Renal cortical epithelial cell (primary cell): ENCODE results near the gene PRDM15. TPM values are rescaled to one million over a fixed set of nuclear protein-coding genes. Genes with fewer than 3 reads are reported as not detected.

Source experiments
- DNase-seq: peaks from one replicate; pipeline ENCODE4 v3.0.0-alpha.2; 2011; ENCODE audit warnings: low read depth
- total RNA-seq: library from RNA; depleted of rRNA; stranded (reverse); fragments of >200 nt; gene quantifications from 2 replicates; pipeline ENCODE4 v1.2.3, GENCODE V29; 2014

The PRDM15 gene, protein sequence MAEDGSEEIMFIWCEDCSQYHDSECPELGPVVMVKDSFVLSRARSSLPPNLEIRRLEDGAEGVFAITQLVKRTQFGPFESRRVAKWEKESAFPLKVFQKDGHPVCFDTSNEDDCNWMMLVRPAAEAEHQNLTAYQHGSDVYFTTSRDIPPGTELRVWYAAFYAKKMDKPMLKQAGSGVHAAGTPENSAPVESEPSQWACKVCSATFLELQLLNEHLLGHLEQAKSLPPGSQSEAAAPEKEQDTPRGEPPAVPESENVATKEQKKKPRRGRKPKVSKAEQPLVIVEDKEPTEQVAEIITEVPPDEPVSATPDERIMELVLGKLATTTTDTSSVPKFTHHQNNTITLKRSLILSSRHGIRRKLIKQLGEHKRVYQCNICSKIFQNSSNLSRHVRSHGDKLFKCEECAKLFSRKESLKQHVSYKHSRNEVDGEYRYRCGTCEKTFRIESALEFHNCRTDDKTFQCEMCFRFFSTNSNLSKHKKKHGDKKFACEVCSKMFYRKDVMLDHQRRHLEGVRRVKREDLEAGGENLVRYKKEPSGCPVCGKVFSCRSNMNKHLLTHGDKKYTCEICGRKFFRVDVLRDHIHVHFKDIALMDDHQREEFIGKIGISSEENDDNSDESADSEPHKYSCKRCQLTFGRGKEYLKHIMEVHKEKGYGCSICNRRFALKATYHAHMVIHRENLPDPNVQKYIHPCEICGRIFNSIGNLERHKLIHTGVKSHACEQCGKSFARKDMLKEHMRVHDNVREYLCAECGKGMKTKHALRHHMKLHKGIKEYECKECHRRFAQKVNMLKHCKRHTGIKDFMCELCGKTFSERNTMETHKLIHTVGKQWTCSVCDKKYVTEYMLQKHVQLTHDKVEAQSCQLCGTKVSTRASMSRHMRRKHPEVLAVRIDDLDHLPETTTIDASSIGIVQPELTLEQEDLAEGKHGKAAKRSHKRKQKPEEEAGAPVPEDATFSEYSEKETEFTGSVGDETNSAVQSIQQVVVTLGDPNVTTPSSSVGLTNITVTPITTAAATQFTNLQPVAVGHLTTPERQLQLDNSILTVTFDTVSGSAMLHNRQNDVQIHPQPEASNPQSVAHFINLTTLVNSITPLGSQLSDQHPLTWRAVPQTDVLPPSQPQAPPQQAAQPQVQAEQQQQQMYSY
- 2.4 and 7.8 TPM in 2 replicates for total RNA-seq

DNA sequence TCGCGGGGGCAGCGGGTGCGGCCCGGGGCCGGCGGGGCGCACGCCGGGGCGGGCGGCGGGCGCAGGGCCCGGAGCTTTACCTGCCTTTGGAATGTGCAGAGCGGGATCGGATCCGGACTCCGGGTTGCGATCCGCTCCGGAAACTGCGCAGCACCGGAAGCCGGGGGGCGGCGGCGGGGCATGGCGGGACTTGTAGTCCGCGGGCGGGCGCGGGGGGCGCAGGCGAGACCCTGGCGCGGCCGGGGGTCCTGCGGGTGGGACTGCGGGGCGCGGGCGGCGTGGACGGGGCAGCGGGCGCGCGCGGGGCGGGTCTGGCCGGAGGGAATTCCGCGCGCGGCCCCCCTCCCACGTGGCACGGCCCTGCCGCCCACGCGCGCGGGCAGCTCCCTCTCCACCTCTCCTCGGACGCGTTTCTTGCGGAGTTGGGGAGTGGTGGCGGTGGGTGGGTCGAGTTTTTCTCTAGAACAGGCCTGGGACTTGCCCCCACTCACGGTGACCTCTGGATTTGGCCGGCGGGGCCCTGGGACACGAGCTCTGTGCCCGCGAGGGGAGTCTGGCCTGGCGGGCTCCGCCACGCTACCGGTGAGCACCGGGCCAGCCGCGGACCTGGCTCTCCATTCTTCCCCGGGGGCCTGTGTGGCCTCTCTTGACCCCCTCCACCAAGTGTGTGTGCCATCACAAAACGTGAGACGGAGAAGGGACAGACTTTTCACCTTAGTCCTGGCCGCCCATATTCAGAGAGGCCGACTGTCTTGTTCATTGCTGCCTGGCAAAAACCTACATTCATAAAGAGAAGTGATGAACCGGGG, at the start of gene PRDM15:
PRDM15 (minus strand) TSS at position 155 of the 809 bp plus-strand sequence. CDS start 18,981 bp downstream, outside the sequence.
- DNase-seq = peak; percentile 28

DNA sequence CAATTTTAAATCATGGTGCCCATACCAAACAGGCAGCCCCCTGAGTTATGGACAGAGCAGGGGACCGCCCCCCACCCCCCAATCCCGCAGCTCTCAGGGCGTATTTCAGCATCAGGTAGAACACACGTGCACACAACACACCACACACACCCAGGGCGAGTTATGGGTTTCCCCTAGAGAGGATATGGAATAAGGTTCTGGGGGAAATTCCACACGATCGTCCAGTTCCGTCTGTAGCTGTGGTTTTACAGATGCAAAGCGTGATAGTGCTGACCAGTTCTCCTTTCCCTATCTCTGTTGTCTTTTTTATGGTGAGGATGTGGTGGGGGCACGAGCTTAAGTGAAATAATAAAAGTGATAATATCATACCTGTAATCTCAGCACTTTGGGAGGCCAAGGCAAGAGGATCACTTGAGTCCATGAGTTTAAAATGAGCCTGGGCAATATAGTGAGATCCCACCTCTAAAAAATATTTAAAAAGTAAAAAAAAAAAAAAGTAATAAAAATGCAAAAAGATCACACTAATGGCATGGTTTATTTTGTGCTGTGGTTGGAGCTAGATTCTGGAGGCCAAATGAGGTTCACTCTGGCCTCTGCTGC, 49.6 kb upstream of the PRDM15 start:
- no peak for DNase-seq

DNA sequence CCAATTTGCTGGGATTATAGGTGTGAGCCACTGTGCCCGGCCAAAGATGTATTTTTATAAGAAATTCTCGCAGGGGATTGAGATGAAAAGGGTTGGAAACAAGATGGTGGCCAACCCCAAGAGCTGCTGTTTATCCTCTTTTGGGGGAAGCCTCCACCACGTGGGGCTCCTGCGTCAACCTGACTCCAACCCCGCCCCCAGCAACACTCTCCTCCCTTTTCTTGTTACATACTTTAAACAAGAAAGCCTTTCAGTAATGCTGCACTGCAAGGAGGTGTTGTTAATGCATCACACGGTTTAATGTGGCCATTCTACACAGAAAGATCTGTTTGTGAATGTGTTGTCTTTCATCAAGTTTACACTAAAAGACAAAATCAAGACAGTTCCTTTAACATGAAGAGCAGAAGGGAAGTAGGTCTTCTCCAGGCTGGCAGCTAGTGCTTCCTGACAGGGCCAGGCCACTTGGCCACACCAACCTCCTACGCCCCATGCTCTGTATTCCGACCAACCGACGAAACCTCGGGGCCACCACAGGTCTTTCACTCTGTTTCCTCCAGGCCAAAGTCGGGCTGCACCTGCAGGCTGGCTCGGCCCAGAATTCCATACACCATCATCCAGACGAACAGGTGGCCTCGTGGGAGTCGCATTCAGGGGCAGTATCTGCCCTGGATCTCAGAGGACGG, 48.7 kb upstream of the PRDM15 start:
- no peak for DNase-seq

DNA sequence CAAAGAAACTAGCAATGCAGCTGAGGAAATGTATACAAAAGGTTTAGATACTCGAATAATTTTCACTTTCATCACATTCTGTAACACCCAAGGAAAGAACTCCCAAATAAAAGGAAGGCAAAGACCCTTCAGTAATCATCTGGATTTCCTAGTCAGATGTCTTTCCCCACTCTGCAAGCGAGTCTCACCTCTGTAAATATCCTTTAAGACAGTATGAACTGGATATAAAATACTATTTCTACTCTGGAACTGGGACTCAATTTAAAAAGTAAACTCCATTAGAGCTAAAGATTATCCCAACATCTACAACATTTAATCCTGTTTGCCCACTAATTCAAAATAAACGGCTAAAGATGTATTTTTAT, 47.6 kb upstream of the PRDM15 start:
- no peak for DNase-seq

DNA sequence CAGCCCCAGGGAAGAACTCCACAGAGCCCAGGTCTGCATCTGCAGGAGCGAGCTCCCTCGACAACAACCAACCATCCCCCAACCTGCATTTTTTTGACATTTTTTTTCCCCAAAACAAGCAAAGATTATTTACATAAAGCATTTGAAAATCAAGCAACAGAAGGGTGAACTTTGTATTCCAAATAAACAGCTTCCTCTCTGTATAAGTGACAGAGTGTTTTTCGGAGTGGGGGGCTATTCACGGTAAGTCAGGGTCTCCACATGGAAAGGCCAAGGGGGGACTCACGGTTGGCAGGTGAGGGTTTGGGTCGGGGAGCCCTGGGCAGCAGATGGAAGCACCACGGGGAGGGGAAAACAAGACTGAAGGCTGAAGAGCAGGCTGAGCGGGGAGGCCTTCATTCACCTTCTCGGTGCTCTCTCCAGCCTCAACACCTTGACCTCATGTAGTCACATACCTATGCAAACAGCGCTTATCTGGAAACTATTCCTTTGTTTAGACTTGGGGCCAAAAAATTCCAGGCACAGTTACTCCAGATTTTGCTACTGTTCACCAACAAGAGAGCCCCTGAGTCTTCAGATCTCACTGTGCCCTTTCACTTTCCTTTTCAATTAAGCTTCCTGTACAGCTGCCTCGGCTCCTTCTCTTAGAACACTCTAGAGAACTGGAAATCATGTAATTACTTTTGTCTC, 47.1 kb upstream of the PRDM15 start:
- peak; percentile 62 for DNase-seq

DNA sequence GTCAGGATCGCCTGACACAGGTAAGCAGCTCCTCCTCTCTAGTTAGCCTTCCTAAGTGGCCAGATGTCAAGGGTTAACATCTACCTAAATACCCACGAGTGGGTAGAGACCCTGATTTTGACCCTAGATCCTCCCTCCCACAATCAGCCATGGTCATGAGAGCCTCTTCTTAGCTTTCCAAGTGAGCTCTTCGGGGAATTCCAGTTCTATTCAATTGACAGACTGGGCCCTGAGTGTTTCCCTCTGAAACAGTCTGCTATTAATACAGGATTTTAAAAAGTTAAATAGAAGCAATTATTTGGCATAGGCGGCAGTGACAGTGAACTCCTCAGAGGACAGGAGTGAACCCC, 46.6 kb upstream of the PRDM15 start:
- no peak for DNase-seq

DNA sequence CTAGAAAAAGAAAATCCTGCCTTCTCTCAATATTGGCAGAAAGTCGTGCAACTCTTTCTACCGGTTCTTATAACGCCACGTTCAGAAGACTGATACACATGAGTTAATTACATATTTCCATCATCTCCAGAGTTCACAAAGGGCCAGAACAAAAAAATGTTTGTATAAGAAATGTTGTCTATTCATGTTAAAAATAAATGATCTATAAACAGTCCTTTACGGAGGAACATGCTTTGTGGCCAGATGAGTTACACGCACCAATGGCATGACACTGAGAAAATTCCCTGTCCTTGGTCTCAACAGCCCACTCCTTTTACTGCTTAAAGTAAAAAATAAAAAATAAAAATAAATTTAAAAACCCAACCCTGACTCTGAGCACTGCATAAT, 45.2 kb upstream of the PRDM15 start:
- no peak for DNase-seq

DNA sequence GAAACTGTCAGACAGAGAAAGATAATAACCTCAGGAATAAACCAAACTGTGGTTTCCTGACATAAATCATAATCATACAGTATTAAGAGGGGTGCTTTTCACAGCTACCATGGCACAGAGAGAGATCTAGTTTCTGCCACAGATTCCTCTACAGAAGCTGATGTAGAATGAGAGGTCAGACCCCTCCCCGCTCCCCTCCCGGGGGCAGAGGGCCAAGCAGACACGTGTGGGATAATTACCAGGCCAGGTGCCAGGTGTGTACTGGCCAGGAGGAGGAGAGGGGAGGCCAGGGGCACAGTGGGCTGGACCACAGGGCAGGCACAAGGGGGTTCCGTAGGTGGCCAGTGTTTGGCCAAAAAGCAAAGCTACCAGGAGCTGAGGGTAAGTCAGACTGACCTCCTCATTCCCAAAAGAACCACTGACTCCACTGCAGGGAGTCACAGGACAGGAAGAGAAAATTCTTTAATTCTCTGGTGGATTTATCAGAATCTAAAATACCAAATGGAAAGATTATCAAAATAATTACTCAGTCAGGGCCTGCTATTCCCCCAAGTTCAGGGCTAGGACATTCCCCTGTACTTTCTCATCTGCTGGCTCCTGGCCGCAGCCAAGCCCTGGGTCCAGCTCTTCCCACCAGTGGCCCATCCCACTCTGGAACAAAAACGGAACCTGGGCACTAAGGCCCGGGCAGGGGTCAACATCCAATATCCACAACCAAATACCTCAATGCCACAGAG, 44.7 kb upstream of the PRDM15 start:
- DNase-seq = no peak

DNA sequence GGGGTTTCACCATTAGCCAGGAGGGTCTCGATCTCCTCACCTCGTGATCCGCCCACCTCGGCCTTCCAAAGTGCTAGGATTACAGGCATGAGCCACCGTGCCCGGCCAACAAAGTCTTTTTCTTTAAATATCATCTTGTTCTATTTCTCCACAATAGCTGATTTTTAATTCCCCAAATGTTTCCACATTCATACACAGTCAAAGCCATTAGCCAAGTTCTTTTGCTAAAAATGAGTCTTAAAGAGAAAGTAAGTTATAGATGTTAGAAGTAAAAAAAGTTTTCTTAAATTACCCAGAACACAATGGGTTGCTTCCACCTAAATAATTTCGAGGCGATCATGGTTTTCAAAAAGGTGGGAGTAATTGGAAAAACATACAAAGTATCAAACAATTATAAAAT, 44.0 kb upstream of the PRDM15 start:
- no peak for DNase-seq

DNA sequence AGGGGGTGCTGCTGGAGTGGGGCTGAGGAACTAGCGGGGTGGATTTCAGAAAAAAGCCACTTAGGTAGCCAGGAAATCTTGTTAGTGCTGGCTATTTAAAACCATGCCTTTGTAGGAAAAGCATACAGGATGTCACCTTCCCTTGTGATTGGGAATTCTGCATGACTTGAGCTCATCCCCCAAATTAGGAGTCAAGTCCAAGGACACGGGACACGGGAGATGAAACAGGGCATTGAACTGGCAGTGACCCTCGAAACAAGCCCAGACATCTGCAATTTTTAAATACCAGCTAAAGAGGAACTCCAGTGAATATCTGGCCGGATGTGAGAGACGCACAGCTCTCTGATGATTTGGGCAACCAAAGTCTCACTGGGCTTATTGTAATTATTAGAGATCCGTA, 41.9 kb upstream of the PRDM15 start:
- DNase-seq = no peak

DNA sequence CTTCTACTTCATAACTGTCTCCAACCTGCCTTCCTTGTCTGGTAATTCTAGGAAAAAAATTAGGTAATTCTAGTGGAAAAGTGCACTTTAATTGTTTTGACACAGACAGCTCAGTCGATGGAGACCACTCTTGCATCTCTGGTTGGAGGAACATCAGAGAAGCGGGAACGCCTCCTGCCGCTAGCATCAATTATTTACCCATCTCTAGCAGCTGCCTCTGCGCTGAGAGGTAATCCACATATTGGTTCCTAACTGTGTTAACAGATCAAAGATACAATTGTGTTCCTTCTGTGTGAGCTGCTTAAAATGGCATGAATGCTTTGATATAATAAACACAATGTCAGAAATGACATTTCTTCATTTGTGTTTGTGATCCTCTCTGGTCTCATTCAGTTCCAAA, 41.3 kb upstream of the PRDM15 start:
- no peak for DNase-seq

DNA sequence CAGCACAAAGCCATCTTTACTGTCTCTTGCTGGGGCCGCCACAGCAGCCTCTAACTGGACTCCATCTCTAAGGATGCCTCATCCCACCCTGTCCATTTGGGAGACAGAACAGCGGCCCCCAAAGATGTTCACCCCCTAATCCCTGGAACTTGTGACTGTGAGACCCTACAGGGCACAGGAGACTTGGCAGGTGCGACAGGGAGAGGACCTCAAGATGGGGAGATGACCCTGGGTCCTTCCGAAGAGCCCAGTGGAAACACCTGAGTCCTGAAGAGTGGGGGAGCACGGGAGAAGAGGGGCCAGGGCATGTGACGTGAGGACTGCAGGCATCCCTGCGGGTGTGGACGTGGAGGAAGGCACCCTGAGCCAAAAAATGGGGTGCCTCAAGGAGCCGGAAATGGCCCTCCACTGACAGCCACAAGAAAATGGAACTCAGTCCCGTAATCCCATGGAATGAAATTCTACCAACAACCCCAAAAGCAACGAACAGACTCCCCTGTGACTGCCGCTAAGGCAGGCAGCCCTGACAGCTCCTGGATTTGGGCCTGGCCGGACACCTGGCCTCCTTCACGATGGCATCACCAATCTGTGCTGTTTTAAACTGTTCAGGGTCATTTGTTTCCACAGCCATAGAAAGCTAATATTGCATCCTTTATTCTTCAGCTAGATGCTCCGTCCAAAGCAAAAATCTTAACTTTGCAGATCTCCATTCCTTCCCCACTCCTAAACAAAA, 40.7 kb upstream of the PRDM15 start:
- no peak for DNase-seq

DNA sequence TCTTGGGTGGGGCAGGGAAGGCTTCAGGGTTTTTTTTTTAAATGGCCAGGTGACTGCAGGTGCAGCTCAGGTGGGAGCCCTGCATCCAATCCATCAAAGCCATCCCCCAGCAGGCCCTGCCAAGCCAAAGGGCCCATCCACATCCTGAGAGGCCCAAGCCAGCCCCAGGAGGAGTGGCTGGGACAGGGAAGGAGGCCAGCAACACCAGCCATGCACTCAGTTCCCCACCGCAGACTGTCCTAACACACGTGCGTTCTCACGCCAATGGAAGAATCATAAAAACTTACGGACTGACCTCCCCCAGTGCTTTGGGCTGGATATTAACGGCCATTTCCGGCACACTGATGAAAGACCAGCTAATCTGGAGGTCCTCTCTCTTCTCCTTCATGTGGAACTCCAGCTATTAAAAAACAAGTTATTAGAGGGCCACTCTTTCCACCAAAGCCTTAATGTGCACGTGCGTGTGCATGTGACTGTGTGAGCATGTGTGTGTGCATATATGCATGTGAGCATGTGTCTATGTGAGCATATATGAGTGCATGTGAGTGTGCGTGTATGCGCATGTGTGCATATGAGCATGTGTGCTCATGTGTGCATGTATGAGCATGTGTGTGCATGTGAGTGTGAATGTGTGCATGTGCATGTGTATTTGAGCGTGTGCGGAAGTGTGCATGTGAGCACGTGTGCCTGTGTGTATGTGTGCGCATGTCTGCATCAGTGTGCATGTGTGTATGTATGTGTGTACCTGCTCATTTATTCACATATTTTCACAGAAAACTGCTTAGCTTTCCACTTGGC, 39.6 kb upstream of the PRDM15 start:
- DNase-seq = no peak

DNA sequence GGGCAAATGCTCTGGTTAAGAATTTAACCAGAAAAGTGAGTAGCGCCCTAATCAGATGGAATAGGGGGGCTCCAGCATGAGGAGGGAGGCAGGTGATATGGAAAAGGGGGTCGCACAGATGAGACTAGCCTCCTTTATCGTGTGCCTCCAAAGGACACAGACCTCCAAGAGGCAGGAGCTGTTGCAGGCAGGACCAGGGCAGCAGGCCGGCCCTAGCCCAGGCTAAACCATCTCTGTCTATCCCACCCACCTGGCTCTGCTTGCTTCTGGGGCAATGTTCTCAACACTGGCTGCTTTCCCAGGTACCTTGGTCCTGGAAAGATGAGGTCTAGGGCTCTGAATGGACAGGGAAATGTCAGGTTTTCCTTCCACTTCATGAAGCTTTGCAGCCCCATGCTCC, 38.4 kb upstream of the PRDM15 start:
- no peak for DNase-seq

DNA sequence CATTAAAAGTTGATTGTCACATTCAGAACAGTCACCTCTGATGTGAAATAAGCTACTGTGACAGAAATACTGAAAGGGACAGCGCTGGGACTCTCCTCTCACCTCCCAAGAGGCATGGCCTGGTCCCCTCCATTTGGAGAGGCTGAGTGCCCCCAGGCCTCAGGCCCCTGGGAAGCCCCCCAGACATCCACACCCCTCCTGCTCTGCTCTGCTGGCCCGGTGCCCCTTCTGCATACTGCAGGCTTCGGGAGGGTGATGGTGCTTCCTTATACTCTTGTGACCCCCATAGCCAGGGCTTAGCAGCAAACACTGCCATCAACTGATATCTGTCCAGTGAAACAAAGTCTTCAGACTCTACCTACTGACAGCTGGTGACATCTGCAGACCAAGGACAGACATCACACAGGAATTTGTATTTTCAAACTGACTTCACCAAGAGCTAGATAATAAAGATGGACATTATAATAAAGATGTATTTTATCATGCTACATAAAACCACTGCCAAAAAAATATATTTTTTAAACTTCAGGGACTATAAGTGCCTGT, 37.8 kb upstream of the PRDM15 start:
- DNase-seq = no peak

DNA sequence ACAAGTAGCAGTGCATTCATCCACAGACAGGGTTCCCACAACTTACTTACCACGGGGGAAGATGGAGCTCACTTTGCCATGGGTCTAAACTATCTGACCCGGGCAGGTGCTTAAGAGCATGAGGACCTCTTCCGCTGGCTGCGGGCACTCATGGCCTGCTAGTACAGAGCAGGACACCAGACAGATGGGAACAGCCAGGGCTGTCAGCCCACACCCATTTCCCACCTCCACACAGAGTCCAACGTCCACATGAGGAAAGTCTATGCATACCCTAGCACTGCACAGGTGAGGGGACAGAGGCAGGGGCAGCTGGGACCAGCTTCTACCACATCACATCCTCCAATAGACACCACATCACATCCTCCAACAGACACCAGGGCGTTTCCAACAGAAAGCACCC, 35.8 kb upstream of the PRDM15 start:
- no peak for DNase-seq

DNA sequence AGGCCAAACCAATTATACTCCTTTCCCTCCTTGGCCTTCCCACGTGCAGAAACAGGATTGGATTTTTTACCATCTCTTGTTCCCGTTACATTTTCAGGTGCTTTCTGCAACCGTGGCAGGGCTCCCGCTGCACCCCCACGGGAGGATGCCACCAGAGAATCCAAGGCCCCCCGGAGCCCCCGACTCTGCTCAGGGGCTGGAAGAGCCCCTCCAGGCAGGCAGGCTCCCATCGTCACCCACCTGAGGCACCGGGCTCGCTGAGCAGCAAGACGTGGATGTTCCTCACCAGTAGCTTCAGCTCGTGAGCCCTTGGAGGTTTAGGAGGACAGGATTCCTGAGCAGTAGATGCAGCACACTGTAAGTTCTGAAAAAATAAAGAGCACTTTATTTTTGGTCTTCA, 35.2 kb upstream of the PRDM15 start:
- no peak for DNase-seq

DNA sequence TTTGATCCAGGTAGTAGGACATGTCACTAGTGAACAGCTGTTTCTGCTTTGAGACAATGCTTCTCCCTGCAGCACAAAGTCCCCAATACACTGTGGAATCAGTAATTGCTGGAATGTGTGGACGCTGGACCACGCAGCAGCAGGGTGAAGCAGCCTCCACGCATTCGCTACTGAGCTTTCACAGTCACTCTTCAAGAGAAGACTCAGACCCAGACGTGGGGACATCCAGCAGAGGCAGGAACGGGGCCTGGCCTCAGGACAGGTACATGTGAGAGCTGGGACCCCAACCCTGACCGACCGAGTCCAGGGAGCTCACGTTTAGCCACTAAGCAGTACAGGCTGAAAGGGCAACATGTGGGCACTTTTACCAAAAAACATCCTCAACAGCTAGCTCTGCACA, 34.1 kb upstream of the PRDM15 start:
- DNase-seq = no peak
